GM21717 (cell line): ENCODE results near the gene PALM2AKAP2.
"Not testable (repeated sequence)": the region's sequence is repeated elsewhere in the genome, so short reads cannot be mapped to it uniquely, and the experiment has no call there.

Experiments
- ATAC-seq: cut with Tn5 transposase; IDR thresholded peaks from one replicate; pipeline ENCODE4 v1.9.1; 2021; ENCODE audit warnings: mild to moderate bottlenecking, moderate library complexity; ENCODE audit not compliant: unreplicated experiment

The PALM2AKAP2 gene

DNA sequence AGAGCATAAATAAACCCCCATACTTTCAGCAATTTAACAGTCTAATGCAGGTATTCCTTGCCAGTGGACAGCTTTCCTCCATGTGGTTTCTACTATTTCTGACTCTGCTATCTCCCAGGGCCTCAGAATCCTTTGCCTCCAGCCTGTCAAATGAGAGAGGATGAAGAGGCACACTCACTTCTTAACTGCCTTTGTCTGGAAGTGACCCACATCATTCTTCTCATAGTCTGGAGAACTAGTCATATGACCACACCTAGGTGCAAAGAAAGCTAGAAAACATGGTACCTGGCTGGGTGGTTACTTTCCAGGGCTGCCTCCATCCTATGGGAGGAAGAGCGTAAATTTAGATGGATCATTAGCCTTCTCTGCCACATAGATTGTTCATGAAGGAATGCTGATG lies 22.5 kb downstream of the PALM2AKAP2 start:
- ATAC-seq = no peak

- ATAC-seq = no peak
Observed at GRCh38 chr9:109805050-109805449, 25.1 kb downstream of the PALM2AKAP2 start.

GRCh38 chr9:109806506-109807115 lies 26.6 kb downstream of the PALM2AKAP2 start:
- ATAC-seq = no peak

GRCh38 chr9:109811876-109812275 lies 31.9 kb downstream of the PALM2AKAP2 start:
- no peak for ATAC-seq

- ATAC-seq = no peak
Observed at GRCh38 chr9:109812331-109812730, 32.3 kb downstream of the PALM2AKAP2 start.

- ATAC-seq = no peak
Observed at GRCh38 chr9:109812818-109813281, 32.9 kb downstream of the PALM2AKAP2 start.

DNA sequence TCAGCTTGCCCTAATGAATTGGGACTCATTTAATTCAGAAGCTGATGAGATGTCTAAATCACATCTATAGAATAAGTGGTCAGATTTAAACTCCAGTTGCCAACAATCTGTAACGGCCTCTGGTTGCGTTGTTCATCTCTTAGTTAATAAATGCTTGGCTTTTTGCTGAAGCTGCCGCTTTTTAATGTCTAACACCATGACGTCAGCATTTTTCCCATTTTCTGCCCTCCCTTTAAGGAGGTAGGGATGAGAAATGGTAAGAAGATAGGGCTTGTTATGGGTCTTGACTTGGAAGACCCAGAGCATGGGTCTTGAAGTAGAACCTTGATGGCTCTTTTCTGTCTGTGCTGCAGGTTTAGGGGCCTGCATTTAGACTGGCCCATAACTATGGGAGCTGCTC lies 33.3 kb downstream of the PALM2AKAP2 start:
- ATAC-seq = no peak

- ATAC-seq = no peak
Observed at GRCh38 chr9:109813829-109814228, 33.8 kb downstream of the PALM2AKAP2 start.

DNA sequence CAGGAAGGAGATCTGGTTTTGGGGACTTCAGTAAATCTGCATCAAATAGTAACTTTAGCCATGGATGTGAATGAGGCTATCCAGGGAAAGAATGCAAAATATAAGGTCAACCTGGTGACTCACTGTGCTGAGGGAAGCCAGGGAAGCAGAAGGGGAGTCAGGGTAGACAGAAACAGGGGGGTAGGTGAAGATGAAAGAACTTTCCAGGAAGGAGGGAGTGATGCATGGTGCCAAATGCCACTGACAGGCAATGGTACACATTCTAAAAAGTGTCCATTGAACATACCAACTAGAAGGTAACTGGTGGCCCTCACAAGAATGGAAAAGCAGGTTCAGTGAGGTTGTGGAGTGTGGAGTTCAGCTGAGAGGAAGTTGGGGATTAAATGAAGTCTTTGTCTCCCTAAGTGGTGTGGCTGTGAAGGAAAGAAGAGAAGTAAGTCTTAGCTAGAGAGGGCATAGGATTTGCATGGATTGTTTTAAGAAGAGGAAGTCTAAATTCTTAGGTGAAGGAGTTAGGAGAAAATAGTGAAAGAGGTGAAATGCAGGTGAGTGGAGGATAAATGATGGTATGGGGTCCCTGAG lies 35.5 kb downstream of the PALM2AKAP2 start:
- ATAC-seq = no peak

DNA sequence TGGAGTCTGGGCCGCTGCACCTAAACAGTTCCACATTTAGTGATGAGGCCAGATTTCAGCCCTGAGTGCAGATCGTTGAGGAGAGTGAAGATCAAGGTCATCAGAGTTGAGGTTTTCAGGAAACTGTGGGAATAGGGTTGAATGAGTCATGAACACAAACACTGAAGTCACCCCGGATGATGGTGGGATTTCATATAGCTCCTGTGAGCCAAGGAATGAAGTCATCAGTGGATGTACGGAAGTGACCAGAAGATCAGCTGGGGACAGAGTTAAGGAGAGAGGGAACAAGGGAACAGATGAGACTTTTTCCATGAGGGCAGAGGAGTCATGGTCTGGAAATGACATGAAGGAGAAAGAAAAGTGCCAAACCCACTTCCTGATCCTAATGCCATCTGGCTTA lies 36.5 kb downstream of the PALM2AKAP2 start:
- ATAC-seq = no peak

DNA sequence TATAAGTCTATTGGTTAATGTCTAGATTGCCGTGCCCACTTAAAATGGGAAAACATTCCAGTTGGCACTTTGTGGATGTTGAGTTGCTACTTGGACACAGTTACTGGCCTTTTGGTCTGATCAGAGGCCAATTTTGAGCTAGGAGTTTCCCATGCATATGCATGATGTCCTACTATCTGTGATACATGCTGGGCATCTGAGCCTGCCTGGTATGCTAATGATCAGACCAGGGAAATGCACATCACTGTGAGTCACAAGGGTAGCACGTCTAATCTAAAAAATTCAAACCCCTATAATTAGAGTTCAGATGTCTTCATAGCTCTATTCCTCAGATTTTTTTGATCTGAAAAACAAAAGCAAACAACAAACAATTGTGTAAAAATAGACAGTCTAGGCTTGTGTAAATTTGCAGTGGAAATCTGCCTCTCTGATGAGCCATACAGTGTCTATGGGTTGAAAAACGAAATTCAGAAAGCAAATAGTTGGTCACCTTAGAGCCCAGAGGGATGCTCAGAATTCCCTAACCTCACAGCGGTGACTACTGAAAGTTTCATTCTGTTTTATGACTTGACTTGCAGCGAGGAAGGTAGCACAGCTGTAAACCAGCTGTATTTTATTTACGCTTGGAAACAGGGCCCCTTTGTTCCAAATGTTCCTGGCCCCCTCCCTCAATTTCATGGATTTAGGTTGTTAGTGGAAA lies 37.3 kb downstream of the PALM2AKAP2 start:
- ATAC-seq = no peak

GRCh38 chr9:109817846-109818472 lies 38.0 kb downstream of the PALM2AKAP2 start:
- ATAC-seq = peak; percentile 74

DNA sequence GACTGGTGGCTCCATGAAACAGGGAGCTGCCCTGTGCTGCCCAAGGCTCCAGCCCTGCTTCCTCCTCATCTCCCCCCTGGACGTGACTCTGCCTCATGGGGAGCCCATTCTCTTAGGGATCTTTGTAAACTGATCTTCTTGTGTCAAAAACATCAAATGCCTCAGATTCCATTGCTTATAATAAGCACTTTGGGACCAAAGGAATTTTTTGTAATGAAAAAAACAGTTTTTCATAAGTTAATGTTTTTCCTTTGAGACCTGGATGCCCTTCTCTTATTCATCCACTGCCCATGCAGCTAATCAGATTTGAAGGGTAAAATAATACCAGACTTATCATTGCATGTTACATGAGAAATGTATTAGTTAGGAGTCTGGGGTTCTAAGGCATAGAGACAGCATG lies 41.7 kb downstream of the PALM2AKAP2 start:
- no peak for ATAC-seq

DNA sequence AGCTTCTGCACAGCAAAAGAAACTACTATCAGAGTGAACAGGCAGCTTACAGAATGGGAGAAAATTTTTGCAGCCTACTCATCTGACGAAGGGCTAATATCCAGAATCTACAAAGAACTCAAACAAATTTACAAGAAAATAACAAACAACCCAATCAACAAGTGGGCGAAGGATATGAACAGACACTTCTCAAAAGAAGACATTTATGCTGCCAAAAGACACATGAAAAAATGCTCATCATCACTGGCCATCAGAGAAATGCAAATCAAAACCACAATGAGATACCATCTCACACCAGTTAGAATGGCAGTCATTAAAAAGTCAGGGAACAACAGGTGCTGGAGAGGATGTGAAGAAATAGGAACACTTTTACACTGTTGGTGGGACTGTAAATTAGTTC lies 45.4 kb downstream of the PALM2AKAP2 start:
- ATAC-seq = not testable (repeated sequence)

DNA sequence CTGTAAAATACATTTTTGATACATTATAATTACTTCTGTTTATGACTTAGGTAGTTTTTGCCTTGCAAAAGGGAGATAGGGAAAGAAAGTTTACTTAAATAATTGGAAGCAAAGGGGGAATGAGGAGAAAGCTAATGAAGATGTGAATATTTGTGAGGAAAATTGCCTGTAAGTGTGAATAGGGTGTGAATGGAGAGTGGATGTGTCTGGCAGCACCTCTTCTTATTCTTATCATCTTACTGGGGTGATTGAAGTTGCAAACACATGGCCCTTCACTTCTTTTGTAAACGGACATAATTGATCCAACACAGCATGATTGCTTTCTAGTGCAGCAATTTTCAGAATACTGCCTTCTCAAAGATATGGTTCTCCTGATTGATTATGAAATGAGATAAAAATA lies 46.6 kb downstream of the PALM2AKAP2 start:
- ATAC-seq = no peak

DNA sequence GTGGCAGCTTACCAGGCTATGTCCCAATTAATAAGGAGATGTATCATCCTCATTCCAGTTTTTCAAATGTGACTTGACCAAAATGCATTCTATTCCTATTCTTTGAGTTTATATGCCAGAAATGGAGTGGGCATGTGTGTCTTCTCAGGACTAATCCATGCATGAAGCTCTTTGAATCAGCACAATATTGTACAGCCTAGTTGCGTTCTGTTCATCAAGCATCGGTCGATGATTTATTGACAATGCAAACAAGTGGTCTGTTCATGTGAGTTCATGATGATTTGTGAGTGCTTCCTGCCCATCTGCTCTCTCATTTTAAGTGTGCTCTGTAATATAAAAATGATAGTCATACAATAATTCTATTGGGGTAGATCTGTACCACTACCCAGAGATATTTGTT lies 48.3 kb downstream of the PALM2AKAP2 start:
- no peak for ATAC-seq
